ENCODE measurements around the gene CD1B. TPM values are rescaled to one million over a fixed set of nuclear protein-coding genes. Genes with fewer than 3 reads are reported as not detected.

The CD1B gene
- total and polyA plus RNA-seq, 2 experiments from 2014 or later, result not detected

- TF ChIP-seq POLR2AphosphoS5 (IDR thresholded peaks at IDR 0.05; ENCODE audit: low read depth), result no peak
- no peak for TF ChIP-seq ZNF114 (CRISPR knock-in tag; IDR thresholded peaks at IDR 0.05)
- TF ChIP-seq JUNB (IDR thresholded peaks at IDR 0.05; ENCODE audit: unreplicated experiment), result no peak
- no peak for TF ChIP-seq CTCF (conservative IDR thresholded peaks at IDR 0.05; ENCODE audit: low read depth in 2 of 2)
- TF ChIP-seq ZNF331 (CRISPR knock-in tag; IDR thresholded peaks at IDR 0.05; ENCODE audit: low read depth), result no peak
- no peak for TF ChIP-seq EZH2 (IDR thresholded peaks at IDR 0.05; ENCODE audit: low read depth, unreplicated experiment)
- no peak for TF ChIP-seq ETS1 (IDR thresholded peaks at IDR 0.05)
Observed at GRCh38 chr1:158286941-158287346, 44.4 kb downstream of the CD1B start (continued).

- H3K36me3 ChIP-seq (ENCODE audit: insufficient read depth), result no peaks in the 10 kb centered on the region
- peak overlapping the region; percentile 38; the same call in 1 of the 2 replicates for H2AFZ ChIP-seq
- Mint-ChIP-seq H3K9me3 (peaks cover 11% of the 10 kb centered on the region), H3K27ac (no peak overlapping the region), H3K27me3 (ENCODE audit: insufficient read depth, low read depth, poor library complexity) (no peaks in the 10 kb centered on the region), H3K36me3 (ENCODE audit: low read depth) (peaks cover 9% of the 10 kb centered on the region; the same call in 2 of the 3 replicates), H3K4me3 (no peak overlapping the region), H3K4me1 (peaks cover 5% of the 10 kb centered on the region; the same call in 2 of the 3 replicates)
- H3K9me2 ChIP-seq (ENCODE audit: insufficient read depth), result peaks cover 7% of the 10 kb centered on the region; the same call in 1 of the 2 replicates
- H3K4me1 ChIP-seq (ENCODE audit: insufficient read depth), result peaks cover 5% of the 10 kb centered on the region; the same call in 1 of the 2 replicates
- H4K20me1 ChIP-seq (replicated peaks; ENCODE audit: insufficient read depth), result no peaks in the 10 kb centered on the region
- H3K4me2 ChIP-seq, result no peak overlapping the region
- no peak overlapping the region for H3K27ac ChIP-seq (ENCODE audit: low read depth)
- no peaks in the 10 kb centered on the region for H3K27me3 ChIP-seq (ENCODE audit: insufficient read depth)
- no peaks in the 10 kb centered on the region for H3F3A ChIP-seq (replicated peaks; ENCODE audit: low read depth)
- no peaks in the 10 kb centered on the region for H3K79me2 ChIP-seq (replicated peaks; ENCODE audit: insufficient read depth)
- ATAC-seq, result no peak
- no peak for DNase-seq (ENCODE audit: low spot score)
- no peak overlapping the region for H3K4me3 ChIP-seq
- TF ChIP-seq, protein P1, sequence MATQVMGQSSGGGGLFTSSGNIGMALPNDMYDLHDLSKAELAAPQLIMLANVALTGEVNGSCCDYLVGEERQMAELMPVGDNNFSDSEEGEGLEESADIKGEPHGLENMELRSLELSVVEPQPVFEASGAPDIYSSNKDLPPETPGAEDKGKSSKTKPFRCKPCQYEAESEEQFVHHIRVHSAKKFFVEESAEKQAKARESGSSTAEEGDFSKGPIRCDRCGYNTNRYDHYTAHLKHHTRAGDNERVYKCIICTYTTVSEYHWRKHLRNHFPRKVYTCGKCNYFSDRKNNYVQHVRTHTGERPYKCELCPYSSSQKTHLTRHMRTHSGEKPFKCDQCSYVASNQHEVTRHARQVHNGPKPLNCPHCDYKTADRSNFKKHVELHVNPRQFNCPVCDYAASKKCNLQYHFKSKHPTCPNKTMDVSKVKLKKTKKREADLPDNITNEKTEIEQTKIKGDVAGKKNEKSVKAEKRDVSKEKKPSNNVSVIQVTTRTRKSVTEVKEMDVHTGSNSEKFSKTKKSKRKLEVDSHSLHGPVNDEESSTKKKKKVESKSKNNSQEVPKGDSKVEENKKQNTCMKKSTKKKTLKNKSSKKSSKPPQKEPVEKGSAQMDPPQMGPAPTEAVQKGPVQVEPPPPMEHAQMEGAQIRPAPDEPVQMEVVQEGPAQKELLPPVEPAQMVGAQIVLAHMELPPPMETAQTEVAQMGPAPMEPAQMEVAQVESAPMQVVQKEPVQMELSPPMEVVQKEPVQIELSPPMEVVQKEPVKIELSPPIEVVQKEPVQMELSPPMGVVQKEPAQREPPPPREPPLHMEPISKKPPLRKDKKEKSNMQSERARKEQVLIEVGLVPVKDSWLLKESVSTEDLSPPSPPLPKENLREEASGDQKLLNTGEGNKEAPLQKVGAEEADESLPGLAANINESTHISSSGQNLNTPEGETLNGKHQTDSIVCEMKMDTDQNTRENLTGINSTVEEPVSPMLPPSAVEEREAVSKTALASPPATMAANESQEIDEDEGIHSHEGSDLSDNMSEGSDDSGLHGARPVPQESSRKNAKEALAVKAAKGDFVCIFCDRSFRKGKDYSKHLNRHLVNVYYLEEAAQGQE (IDR thresholded peaks at IDR 0.05; ENCODE audit: unreplicated experiment), result no peak
- TF ChIP-seq JUNB (IDR thresholded peaks at IDR 0.05; ENCODE audit: unreplicated experiment), result no peak
- TF ChIP-seq ZNF331 (CRISPR knock-in tag; IDR thresholded peaks at IDR 0.05; ENCODE audit: low read depth), result no peak
- TF ChIP-seq EZH2 (IDR thresholded peaks at IDR 0.05; ENCODE audit: low read depth, unreplicated experiment), result no peak
- no peak for TF ChIP-seq ZNF114 (CRISPR knock-in tag; IDR thresholded peaks at IDR 0.05)
- no peak for TF ChIP-seq NANOG (IDR thresholded peaks at IDR 0.05; ENCODE audit: borderline replicate concordance)
- TF ChIP-seq EZH2phosphoT487 (IDR thresholded peaks at IDR 0.05; ENCODE audit: unreplicated experiment), result no peak
- TF ChIP-seq, protein P2, sequence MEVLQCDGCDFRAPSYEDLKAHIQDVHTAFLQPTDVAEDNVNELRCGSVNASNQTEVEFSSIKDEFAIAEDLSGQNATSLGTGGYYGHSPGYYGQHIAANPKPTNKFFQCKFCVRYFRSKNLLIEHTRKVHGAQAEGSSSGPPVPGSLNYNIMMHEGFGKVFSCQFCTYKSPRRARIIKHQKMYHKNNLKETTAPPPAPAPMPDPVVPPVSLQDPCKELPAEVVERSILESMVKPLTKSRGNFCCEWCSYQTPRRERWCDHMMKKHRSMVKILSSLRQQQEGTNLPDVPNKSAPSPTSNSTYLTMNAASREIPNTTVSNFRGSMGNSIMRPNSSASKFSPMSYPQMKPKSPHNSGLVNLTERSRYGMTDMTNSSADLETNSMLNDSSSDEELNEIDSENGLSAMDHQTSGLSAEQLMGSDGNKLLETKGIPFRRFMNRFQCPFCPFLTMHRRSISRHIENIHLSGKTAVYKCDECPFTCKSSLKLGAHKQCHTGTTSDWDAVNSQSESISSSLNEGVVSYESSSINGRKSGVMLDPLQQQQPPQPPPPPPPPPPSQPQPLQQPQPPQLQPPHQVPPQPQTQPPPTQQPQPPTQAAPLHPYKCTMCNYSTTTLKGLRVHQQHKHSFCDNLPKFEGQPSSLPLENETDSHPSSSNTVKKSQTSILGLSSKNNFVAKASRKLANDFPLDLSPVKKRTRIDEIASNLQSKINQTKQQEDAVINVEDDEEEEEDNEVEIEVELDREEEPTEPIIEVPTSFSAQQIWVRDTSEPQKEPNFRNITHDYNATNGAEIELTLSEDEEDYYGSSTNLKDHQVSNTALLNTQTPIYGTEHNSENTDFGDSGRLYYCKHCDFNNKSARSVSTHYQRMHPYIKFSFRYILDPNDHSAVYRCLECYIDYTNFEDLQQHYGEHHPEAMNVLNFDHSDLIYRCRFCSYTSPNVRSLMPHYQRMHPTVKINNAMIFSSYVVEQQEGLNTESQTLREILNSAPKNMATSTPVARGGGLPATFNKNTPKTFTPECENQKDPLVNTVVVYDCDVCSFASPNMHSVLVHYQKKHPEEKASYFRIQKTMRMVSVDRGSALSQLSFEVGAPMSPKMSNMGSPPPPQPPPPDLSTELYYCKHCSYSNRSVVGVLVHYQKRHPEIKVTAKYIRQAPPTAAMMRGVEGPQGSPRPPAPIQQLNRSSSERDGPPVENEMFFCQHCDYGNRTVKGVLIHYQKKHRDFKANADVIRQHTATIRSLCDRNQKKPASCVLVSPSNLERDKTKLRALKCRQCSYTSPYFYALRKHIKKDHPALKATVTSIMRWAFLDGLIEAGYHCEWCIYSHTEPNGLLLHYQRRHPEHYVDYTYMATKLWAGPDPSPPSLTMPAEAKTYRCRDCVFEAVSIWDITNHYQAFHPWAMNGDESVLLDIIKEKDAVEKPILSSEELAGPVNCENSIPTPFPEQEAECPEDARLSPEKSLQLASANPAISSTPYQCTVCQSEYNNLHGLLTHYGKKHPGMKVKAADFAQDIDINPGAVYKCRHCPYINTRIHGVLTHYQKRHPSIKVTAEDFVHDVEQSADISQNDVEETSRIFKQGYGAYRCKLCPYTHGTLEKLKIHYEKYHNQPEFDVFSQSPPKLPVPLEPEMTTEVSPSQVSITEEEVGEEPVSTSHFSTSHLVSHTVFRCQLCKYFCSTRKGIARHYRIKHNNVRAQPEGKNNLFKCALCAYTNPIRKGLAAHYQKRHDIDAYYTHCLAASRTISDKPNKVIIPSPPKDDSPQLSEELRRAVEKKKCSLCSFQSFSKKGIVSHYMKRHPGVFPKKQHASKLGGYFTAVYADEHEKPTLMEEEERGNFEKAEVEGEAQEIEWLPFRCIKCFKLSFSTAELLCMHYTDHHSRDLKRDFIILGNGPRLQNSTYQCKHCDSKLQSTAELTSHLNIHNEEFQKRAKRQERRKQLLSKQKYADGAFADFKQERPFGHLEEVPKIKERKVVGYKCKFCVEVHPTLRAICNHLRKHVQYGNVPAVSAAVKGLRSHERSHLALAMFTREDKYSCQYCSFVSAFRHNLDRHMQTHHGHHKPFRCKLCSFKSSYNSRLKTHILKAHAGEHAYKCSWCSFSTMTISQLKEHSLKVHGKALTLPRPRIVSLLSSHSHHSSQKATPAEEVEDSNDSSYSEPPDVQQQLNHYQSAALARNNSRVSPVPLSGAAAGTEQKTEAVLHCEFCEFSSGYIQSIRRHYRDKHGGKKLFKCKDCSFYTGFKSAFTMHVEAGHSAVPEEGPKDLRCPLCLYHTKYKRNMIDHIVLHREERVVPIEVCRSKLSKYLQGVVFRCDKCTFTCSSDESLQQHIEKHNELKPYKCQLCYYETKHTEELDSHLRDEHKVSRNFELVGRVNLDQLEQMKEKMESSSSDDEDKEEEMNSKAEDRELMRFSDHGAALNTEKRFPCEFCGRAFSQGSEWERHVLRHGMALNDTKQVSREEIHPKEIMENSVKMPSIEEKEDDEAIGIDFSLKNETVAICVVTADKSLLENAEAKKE (CRISPR knock-in tag; IDR thresholded peaks at IDR 0.05), result no peak
- TF ChIP-seq CREB1 (CRISPR knock-in tag; IDR thresholded peaks at IDR 0.05; ENCODE audit: low read depth), result no peak
- TF ChIP-seq POLR2AphosphoS5 (IDR thresholded peaks at IDR 0.05; ENCODE audit: low read depth), result no peak
- TF ChIP-seq STAT1 (IDR thresholded peaks at IDR 0.05; ENCODE audit: unreplicated experiment), result no peak
Observed at GRCh38 chr1:158286487-158286886, 44.8 kb downstream of the CD1B start.

Data from GM23338 (cell line).